ENCODE measurements around the gene GLYATL1. TPM values are rescaled to one million over a fixed set of nuclear protein-coding genes. Genes with fewer than 3 reads are reported as not detected.

Gene GLYATL1
- total and polyA plus RNA-seq, 10 of the 15 experiments (the other 5 are each of a cell fraction or from before 2014, with no cell fraction given): not detected

DNA sequence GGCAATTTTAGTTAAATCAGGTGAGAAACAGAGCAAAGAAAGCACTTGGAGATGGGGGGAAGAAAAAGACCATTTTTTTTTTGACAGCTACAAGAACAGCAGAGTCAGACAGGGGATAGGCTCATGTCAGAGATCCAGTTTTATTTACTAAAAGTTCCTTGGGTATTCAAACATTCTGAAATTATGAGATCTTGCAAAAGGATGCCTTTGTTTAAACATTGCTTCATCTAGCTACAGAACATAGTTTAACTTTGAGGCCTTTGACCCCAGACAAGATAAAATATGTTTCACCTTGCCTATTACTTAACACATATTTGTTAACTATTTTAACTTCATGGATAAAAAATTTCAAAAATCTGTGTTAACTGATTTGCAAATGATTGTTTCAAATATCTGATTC lies 6.4 kb downstream of the GLYATL1 start:
- H3K9me3 ChIP-seq (replicated peaks; ENCODE audit: control insufficient read depth, insufficient read depth, low read length): no peaks in the 10 kb centered on the region
- CTCF ChIA-PET: interaction anchor here (0.6 to 1.5 kb wide), 2 partner anchors 101 to 113 kb away, joined by 3 to 5 read pairs; partner anchors contain the start of gene GLYATL2
- H3K4me3 ChIP-seq: no peak overlapping the region
- no peaks in the 10 kb centered on the region for H3K4me1 ChIP-seq (ENCODE audit: control insufficient read depth, insufficient read depth, low read length)
- no peak overlapping the region for H3K9ac ChIP-seq (ENCODE audit: control insufficient read depth, insufficient read depth, low read length)
- H3K79me2 ChIP-seq (ENCODE audit: control insufficient read depth, insufficient read depth, low read length): no peaks in the 10 kb centered on the region
- no peaks in the 10 kb centered on the region for H4K20me1 ChIP-seq (ENCODE audit: control insufficient read depth, insufficient read depth)
- no peak overlapping the region for H3K27ac ChIP-seq (ENCODE audit: control insufficient read depth, insufficient read depth)
- H2AFZ ChIP-seq (ENCODE audit: control insufficient read depth, low read depth, low read length): no peak overlapping the region
- intact Hi-C loops (cut with micrococcal nuclease; ENCODE audit: unreplicated experiment): no loop called here
- POLR2A ChIA-PET: no interaction called here
- no peak for TF ChIP-seq SIN3A (IDR thresholded peaks at IDR 0.05; ENCODE audit: low read depth, low read length)
- TF ChIP-seq RELA (IDR thresholded peaks at IDR 0.05; ENCODE audit: borderline replicate concordance, partially characterized antibody): no peak
- no peak for TF ChIP-seq GABPA (IDR thresholded peaks at IDR 0.05; ENCODE audit: low read depth)
- no peak for TF ChIP-seq RUNX3 (IDR thresholded peaks at IDR 0.05; ENCODE audit: low read length)
- no peak for TF ChIP-seq EP300 (IDR thresholded peaks at IDR 0.05; ENCODE audit: borderline replicate concordance in 1 of 2, control insufficient read depth in 1 of 2, low read depth in 2 of 2, low read length in 2 of 2)
- TF ChIP-seq, protein P1, sequence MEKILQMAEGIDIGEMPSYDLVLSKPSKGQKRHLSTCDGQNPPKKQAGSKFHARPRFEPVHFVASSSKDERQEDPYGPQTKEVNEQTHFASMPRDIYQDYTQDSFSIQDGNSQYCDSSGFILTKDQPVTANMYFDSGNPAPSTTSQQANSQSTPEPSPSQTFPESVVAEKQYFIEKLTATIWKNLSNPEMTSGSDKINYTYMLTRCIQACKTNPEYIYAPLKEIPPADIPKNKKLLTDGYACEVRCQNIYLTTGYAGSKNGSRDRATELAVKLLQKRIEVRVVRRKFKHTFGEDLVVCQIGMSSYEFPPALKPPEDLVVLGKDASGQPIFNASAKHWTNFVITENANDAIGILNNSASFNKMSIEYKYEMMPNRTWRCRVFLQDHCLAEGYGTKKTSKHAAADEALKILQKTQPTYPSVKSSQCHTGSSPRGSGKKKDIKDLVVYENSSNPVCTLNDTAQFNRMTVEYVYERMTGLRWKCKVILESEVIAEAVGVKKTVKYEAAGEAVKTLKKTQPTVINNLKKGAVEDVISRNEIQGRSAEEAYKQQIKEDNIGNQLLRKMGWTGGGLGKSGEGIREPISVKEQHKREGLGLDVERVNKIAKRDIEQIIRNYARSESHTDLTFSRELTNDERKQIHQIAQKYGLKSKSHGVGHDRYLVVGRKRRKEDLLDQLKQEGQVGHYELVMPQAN (conservative IDR thresholded peaks at IDR 0.05): no peak
- no peak for TF ChIP-seq DPF2 (IDR thresholded peaks at IDR 0.05)
- no peak for DNase-seq (ENCODE audit: low read depth, low spot score)
- BruUV-seq (replicated peaks): no TSS peak
- RAD21 ChIA-PET (ENCODE audit: unreplicated experiment): no interaction called here
- in situ Hi-C loops (cut with MboI): no loop called here
- SMC1A ChIA-PET (ENCODE audit: uncharacterized antibody, unreplicated experiment): interaction anchor here (1.0 kb wide), 1 partner anchor 53 kb away, joined by 3 read pairs; no protein-coding TSS in a partner anchor
- H3K36me3 ChIP-seq (ENCODE audit: control insufficient read depth in 2 of 2, insufficient read depth in 2 of 2, low read length in 1 of 2): no peaks in the 10 kb centered on the region
- no peak for ATAC-seq
- no peaks in the 10 kb centered on the region for H3K27me3 ChIP-seq (replicated peaks in 1 of 2; ENCODE audit: control insufficient read depth in 2 of 2, insufficient read depth in 2 of 2, low read length in 1 of 2)
- no peak for FAIRE-seq
- no peak overlapping the region for H3K4me2 ChIP-seq (ENCODE audit: control insufficient read depth, insufficient read depth)
